Neural progenitor cell (in vitro differentiated cells): Measurements from ENCODE around the gene BBS10.
"Not testable (repeated sequence)": the region's sequence is repeated elsewhere in the genome, so short reads cannot be mapped to it uniquely, and the experiment has no call there.

Source experiments
- EZH2 ChIP-seq: fragments of 200-600 bp; sonication (generic); IDR thresholded peaks from 2 replicates; pipeline ENCODE4 v1.6.1; 2017; ENCODE audit warnings: antibody characterized with exemption, mild to moderate bottlenecking, moderate library complexity
- EZH2phosphoT487 ChIP-seq: fragments of 200-600 bp; sonication (generic); IDR thresholded peaks from 2 replicates; pipeline ENCODE4 v1.6.1; 2017; ENCODE audit warnings: antibody characterized with exemption
- TF ChIP-seq, protein P1 (sequence below): fragments of 200-600 bp; sonication (generic); IDR thresholded peaks from 2 replicates; pipeline ENCODE4 v1.5.1; 2017; ENCODE audit warnings: antibody characterized with exemption, mild to moderate bottlenecking

DNA sequence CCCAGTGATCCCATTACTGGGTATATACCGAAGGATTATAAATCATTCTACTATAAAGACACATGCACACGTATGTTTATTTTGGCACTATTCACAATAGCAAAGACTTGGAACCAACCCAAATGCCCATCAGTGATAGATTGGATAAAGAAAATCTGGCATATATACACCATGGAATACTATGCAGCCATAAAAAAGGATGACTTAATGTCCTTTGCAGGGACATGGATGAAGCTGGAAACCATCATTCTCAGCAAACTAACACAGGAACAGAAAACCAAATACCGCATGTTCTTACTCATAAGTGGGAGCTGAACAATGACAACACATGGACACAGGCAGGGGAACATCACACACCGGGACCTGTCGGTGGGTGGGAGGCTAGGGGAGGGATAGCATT, 15.9 kb upstream of the BBS10 start:
- not testable (repeated sequence) for TF ChIP-seq EZH2, EZH2phosphoT487
- TF ChIP-seq, protein P1, sequence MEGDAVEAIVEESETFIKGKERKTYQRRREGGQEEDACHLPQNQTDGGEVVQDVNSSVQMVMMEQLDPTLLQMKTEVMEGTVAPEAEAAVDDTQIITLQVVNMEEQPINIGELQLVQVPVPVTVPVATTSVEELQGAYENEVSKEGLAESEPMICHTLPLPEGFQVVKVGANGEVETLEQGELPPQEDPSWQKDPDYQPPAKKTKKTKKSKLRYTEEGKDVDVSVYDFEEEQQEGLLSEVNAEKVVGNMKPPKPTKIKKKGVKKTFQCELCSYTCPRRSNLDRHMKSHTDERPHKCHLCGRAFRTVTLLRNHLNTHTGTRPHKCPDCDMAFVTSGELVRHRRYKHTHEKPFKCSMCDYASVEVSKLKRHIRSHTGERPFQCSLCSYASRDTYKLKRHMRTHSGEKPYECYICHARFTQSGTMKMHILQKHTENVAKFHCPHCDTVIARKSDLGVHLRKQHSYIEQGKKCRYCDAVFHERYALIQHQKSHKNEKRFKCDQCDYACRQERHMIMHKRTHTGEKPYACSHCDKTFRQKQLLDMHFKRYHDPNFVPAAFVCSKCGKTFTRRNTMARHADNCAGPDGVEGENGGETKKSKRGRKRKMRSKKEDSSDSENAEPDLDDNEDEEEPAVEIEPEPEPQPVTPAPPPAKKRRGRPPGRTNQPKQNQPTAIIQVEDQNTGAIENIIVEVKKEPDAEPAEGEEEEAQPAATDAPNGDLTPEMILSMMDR, result not testable (repeated sequence)
